ENCODE results near the gene SPAG9. TPM values are rescaled to one million over a fixed set of nuclear protein-coding genes. Genes with fewer than 3 reads are reported as not detected.

SPAG9 gene
- total RNA-seq, 6 experiments from 2014 or later, result 35.2 to 49.7 (median 43.3) TPM

GRCh38 chr17:50917418-50917743 lies 203.3 kb downstream of the SPAG9 start:
- Histone ChIP-seq H3K4me1 (peaks cover 0 to 66% (median 17%) of the 10 kb centered on the region in 4 donors), H3K36me3 (no peaks in the 10 kb centered on the region), H3K27me3 (no peaks in the 10 kb centered on the region), H3K9me3 (no peaks in the 10 kb centered on the region), H3K4me3 (no peak overlapping the region), H3K27ac (peak overlapping the region in 2 of 3 donors; percentile 69 to 93)
- intact Hi-C loops (cut with DNase I), result no loop called here
- no peak for ATAC-seq
- DNase-seq, result peak in 1 of 3 donors; percentile 48
- WGBS (ENCODE audit: insufficient coverage, low coverage, low lambda C conversion rate, missing lambda C conversion rate), result no CpG with 5 or more reads among the region's 7 CpGs
- TF ChIP-seq POLR2A (IDR thresholded peaks at IDR 0.05) (no peak), CTCF (IDR thresholded peaks at IDR 0.05) (no peak)

GRCh38 chr17:50916708-50917417 lies 203.8 kb downstream of the SPAG9 start:
- Histone ChIP-seq H3K4me1 (peaks cover 0 to 70% (median 17%) of the 10 kb centered on the region in 4 donors), H3K36me3 (no peaks in the 10 kb centered on the region), H3K9me3 (no peaks in the 10 kb centered on the region), H3K27me3 (no peaks in the 10 kb centered on the region), H3K27ac (peak overlapping the region in 2 of 3 donors; percentile 93), H3K4me3 (no peak overlapping the region)
- peak in 1 of 3 donors; percentile 8 for DNase-seq
- ATAC-seq, result no peak
- 80% methylated on average over 2 of the region's 18 CpGs for WGBS (ENCODE audit: insufficient coverage, low coverage, low lambda C conversion rate, missing lambda C conversion rate)
- intact Hi-C loops (cut with DNase I), result no loop called here
- TF ChIP-seq POLR2A (IDR thresholded peaks at IDR 0.05), result no peak
- TF ChIP-seq CTCF (IDR thresholded peaks at IDR 0.05), result no peak

- DNase-seq (peak in 1 of 3 donors; percentile 11), ATAC-seq (no peak)
- H3K9me3 ChIP-seq, result no peaks in the 10 kb centered on the region
- H3K27me3 ChIP-seq, result no peaks in the 10 kb centered on the region
- peak overlapping the region; percentile 28 to 93 (median 93) for H3K27ac ChIP-seq
- intact Hi-C loops (cut with DNase I), result no loop called here
- WGBS (ENCODE audit: insufficient coverage, low coverage, low lambda C conversion rate, missing lambda C conversion rate), result no CpG with 5 or more reads among the region's 2 CpGs
- peaks cover 0 to 73% (median 17%) of the 10 kb centered on the region in 4 donors for H3K4me1 ChIP-seq
- no peaks in the 10 kb centered on the region for H3K36me3 ChIP-seq
- H3K4me3 ChIP-seq, result no peak overlapping the region
- TF ChIP-seq POLR2A (IDR thresholded peaks at IDR 0.05) (no peak), CTCF (IDR thresholded peaks at IDR 0.05) (no peak)
Observed at GRCh38 chr17:50916026-50916707, 204.5 kb downstream of the SPAG9 start.

- 59% methylated on average over 6 of the region's 11 CpGs for WGBS (ENCODE audit: insufficient coverage, low coverage, low lambda C conversion rate, missing lambda C conversion rate)
- H3K36me3 ChIP-seq, result no peaks in the 10 kb centered on the region
- peaks cover 0 to 60% (median 14%) of the 10 kb centered on the region in 4 donors for H3K4me1 ChIP-seq
- no peak for TF ChIP-seq CTCF (IDR thresholded peaks at IDR 0.05)
- TF ChIP-seq POLR2A (IDR thresholded peaks at IDR 0.05), result no peak
- no peaks in the 10 kb centered on the region for H3K9me3 ChIP-seq
- intact Hi-C loops (cut with DNase I), result no loop called here
- ATAC-seq (peak in 2 of 4 donors; percentile 5 to 6), DNase-seq (no peak)
- peak overlapping the region; percentile 60 to 93 (median 87) for H3K27ac ChIP-seq
- H3K27me3 ChIP-seq, result no peaks in the 10 kb centered on the region
- H3K4me3 ChIP-seq, result peak overlapping the region in 1 of 3 donors; percentile 19
Observed at GRCh38 chr17:50914505-50915063, 206.1 kb downstream of the SPAG9 start.
